Astrocyte (in vitro differentiated cells and primary cell): ENCODE measurements around the gene INPP4B.

ENCODE experiments used
- EZH2 ChIP-seq: IDR thresholded peaks from 2 replicates; pipeline ENCODE4 v1.6.1; 2012; ENCODE audit warnings: mild to moderate bottlenecking, low read length, inconsistent platforms; ENCODE audit not compliant: insufficient read depth
- TF ChIP-seq, protein P1 (sequence below): IDR thresholded peaks from 2 replicates; pipeline ENCODE4 v1.5.1; 2011; ENCODE audit warnings: low read depth, mild to moderate bottlenecking, inconsistent platforms, low read length, moderate library complexity; ENCODE audit not compliant: insufficient read depth

DNA sequence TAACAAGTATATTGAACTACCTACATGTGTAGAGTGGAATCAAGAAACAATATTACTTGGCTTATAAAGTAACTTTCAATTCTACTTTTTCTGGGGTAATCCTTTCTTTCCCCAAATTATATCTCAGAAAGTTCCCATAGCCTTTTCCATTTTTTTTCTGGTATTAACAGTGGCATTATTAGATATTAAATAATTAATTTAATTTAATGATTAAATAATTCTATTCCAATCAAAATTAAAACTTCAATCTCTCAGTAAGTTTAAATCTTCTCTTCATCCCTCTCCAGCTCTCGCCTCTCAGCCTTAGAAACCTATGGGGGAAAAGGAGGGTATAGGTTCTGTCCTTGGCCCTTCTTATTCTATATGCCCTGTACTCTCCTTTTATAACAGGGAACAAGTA lies 262.4 kb downstream of the INPP4B start:
- TF ChIP-seq, protein P1, sequence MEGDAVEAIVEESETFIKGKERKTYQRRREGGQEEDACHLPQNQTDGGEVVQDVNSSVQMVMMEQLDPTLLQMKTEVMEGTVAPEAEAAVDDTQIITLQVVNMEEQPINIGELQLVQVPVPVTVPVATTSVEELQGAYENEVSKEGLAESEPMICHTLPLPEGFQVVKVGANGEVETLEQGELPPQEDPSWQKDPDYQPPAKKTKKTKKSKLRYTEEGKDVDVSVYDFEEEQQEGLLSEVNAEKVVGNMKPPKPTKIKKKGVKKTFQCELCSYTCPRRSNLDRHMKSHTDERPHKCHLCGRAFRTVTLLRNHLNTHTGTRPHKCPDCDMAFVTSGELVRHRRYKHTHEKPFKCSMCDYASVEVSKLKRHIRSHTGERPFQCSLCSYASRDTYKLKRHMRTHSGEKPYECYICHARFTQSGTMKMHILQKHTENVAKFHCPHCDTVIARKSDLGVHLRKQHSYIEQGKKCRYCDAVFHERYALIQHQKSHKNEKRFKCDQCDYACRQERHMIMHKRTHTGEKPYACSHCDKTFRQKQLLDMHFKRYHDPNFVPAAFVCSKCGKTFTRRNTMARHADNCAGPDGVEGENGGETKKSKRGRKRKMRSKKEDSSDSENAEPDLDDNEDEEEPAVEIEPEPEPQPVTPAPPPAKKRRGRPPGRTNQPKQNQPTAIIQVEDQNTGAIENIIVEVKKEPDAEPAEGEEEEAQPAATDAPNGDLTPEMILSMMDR: no peak
- no peak for TF ChIP-seq EZH2
